GM19023 (cell line): ENCODE data around the gene FXN.
"Not testable (repeated sequence)": the region's sequence is repeated elsewhere in the genome, so short reads cannot be mapped to it uniquely, and the experiment has no call there.

Experiments used
- ATAC-seq: cut with Tn5 transposase; IDR thresholded peaks from one replicate; pipeline ENCODE4 v1.9.1; 2021; ENCODE audit warnings: mild to moderate bottlenecking, moderate library complexity; ENCODE audit not compliant: unreplicated experiment

FXN gene

DNA sequence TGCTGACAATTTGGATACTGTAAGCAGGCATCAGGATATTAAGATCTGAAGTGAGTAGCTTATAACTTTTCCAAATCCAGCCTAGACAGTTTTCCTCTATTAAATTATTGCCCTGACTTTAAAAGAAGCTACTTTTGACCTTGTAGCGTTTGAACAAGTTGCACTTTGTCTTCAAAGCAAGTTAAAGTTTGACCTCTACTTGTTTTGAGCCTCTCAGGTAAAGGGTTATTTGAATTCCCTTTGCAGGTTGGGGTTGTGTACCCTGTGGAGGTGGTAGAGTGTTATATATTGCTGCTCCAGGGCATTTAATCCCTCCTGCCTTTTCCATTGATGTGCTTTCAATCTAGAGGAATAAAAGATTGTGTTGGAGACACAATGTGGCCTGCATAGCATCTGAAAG is 30.1 kb downstream of the FXN start:
- no peak for ATAC-seq

DNA sequence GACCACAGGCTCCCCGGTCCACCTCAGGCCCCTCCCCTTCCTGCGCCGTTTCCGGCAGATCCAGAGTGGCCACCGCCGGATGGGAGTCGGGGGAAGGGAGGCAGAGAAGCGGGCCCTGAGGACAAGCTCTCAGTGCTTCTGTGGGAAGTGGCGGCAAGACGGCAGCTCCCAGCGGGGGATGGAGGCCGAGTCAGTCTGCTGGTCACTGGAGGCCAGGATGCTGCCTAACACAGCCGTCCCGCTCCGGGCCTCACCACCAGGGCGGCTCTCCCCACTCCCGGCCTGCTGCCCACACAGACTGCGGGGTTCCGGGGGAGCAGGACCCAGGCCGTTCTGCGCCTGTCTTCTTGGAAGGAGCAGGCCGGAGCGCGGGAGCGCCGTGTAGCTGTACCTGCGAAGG is 31.4 kb downstream of the FXN start:
- ATAC-seq = no peak

DNA sequence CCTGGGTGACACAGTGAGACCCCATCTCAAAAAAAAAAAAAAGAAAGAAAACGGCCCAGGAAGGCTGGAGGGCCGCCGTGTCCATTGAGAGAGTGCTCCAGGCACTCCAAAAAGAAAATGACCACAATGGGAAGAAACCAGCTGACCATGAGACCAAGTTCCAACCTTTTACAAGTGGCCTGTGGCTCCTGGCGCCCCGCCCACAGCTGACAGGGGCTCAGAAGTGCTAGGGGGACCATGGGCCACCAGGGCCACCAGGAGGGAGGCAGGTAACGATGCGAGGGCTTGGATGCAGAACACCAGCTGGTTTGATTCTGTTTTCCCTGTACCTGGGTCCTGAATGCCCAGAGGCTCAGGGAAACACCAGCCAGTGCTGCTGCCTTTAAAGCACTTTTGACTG is 34.6 kb downstream of the FXN start:
- no peak for ATAC-seq

DNA sequence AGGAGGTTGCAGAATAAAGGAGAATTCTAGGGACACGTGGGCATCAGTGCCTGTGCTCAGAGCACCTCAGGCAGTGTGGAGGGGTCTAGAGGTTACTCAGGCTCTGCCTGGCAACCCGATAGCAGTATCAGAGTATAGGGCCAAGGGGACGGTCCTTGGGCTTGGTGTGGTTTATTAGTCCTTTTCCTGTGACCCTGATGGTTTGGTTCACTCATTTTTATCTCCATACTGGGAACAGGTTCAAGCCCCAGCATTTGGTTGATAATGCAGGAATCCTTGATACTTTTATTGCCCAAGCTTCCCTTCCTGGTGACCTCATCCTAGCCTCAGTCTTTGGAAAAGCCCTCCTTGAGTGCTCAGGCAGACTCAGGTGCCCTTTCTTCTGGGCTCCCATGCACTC is 35.5 kb downstream of the FXN start:
- ATAC-seq = no peak

DNA sequence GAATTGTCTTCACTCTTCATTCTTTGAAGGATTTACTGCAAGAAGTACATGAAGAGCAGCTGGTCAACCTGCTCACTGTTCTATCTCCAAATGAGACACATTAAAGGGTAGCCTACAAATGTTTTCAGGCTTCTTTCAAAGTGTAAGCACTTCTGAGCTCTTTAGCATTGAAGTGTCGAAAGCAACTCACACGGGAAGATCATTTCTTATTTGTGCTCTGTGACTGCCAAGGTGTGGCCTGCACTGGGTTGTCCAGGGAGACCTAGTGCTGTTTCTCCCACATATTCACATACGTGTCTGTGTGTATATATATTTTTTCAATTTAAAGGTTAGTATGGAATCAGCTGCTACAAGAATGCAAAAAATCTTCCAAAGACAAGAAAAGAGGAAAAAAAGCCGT is 37.6 kb downstream of the FXN start:
- ATAC-seq = no peak

DNA sequence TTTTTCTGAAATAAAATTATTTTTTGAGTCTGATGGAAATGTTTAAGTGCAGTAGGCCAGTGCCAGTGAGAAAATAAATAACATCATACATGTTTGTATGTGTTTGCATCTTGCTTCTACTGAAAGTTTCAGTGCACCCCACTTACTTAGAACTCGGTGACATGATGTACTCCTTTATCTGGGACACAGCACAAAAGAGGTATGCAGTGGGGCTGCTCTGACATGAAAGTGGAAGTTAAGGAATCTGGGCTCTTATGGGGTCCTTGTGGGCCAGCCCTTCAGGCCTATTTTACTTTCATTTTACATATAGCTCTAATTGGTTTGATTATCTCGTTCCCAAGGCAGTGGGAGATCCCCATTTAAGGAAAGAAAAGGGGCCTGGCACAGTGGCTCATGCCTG is 39.2 kb downstream of the FXN start:
- ATAC-seq = no peak

DNA sequence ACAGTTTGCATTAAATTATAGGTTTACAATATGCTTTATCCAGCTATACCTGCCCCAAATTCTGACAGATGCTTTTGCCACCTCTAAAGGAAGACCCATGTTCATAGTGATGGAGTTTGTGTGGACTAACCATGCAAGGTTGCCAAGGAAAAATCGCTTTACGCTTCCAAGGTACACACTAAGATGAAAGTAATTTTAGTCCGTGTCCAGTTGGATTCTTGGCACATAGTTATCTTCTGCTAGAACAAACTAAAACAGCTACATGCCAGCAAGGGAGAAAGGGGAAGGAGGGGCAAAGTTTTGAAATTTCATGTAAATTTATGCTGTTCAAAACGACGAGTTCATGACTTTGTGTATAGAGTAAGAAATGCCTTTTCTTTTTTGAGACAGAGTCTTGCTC is 41.0 kb downstream of the FXN start:
- no peak for ATAC-seq

DNA sequence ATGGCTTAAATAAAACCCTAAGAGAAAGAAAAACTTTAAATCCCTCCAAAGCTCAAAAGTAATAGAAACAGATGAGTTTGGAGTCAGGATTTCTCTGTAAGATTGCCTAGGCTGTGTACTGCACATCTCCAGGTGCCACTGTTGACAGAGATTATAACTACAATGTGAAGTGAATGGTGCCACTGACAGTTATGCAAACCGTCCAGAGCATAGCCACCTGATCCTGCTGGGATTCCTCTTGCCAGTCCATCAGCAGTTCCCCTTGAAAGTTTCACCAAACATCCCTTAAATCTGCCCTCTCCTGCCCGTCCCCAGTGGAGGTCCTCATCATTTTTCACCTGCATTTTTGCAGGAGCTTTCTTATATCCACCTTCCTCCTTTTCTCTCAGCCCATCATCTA is 42.5 kb downstream of the FXN start:
- no peak for ATAC-seq

DNA sequence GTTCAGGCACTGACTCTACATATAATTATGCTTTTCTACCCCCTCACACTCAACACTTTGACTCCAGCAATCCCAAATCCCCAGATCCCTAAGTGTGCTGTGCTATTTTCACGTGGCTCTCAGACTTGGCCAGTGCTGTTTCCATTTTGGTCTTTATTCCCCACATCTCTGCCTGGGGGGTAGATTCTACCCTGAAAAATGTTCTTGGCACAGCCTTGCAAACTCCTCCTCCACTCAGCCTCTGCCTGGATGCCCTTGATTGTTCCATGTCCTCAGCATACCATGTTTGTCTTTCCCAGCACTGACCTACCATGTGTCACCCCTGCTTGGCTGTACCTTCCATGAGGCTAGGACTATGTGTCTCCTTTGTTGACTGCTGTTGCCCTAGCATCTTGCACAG is 43.0 kb downstream of the FXN start:
- no peak for ATAC-seq

DNA sequence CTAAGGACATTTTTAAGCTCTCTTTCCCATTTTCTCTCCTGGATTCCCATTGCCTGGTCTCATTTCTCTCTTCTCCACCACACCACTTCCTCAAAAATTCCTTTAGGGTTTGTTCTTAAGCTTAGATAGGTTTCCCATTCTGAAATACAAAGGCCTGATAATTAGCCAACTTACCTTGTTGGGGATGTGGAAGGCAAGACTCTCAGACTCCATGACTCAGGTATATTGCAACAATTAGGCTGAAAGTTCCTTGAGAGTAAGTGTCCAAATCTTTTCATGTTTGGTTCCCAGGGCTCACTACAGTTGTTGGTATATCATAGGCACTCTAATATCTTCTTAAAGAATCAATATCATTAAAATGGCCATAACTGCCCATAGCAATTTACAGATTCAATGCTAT is 43.6 kb downstream of the FXN start:
- ATAC-seq = no peak

DNA sequence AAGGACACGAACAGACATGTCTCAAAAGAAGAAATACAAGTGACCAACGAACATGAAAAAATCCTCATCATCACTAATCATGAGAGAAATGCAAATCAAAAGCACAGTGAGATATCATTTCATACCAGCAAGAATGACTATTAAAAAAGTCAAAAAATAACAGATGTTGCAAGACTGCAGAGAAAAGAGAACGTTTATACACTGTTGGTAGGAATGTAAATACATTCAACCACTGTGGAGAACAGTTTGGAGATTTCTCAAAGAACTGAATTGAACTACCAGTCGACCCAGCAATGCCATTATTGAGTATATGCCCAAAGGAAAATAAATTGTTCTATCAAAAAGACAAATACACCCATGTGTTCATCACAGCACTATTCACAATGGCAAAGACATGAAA is 45.7 kb downstream of the FXN start:
- ATAC-seq = no peak

DNA sequence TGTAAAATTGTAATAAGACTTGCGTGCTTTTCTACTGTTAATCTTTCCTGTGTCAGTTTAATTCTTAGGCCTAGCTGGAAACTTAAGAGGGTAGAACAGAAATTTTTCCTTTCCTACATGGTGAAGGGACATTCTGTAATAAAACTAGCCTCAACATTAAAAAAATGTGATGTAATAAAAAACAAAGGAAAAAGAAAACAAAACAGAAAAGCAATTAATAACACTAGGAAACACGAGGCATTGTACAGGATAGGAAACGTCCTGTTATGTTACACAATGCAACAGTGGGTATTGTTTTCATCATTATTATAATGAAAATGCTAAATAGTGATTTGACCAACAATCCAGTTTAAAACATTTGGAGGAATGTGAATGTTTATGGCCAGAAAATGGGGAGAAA is 47.8 kb downstream of the FXN start:
- ATAC-seq = no peak

DNA sequence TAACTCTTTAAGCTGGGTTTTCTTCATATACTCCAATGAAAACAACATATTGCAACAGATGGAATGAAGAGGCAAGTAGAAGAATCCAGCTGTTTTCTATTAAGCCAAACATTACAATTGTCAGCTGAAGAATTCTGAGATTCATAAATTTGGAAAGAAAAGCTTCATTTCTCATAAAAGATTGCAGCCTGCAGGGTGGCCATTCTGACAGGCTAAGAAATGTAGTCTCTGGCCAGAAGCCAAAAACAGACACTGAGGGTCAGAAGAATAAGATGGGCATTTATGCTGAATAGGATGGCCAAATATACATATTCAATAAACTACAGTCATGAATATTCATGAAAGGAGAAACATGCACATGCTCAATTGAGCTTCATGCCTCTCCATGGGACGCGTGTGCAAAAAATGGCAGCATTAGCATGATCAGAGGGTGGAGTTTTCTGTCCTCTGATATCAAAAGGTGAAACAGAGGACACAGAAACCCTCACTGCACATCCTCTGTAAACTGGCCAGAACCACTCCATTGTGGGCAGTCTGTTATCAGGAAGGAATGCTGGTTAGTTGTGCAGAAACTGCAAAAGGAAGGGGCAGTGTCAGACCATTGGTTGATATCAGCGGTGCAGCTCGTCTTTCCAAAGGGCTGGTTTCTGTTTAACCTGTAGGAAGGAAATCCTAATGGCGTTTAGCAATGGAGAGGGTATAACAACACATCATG is 50.2 kb downstream of the FXN start:
- no peak for ATAC-seq

DNA sequence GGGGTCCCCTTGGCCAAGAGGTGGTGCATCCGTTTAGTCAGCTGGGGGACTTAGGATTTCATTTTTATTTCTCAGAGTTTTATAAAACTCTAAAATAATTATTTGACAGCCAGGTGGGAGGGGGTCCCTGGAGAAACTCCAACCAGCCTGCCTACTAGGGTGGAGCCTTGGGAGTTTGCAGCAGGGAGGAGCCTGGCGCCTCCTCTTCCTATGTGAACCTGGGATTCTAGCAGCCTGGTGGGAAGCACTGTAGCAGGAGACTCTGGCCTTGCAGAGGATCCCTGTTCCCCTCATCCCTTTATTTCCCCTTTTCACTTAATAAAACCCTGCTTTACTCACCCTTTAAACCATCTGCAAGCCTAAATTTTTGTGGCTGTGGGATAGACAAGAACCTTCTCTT is 50.8 kb downstream of the FXN start:
- ATAC-seq = no peak

DNA sequence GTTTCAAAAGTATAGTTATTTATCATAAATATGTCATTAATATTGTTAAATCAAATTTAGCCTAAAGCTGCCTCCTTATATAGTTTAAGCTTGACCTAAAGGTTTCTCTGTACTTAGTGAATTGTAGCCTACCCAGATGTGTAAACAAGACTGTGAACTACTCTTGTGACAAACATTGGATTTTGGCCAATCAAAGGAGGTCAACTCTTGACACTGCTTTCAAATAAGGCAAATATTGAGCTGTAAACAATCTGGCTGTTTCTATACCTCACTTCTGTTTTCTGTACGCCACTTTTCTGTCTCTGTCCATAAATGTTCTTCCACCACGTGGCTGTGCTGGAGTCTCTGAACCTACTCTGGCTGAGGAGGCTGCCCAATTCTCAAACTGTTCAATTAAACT is 51.2 kb downstream of the FXN start:
- no peak for ATAC-seq

DNA sequence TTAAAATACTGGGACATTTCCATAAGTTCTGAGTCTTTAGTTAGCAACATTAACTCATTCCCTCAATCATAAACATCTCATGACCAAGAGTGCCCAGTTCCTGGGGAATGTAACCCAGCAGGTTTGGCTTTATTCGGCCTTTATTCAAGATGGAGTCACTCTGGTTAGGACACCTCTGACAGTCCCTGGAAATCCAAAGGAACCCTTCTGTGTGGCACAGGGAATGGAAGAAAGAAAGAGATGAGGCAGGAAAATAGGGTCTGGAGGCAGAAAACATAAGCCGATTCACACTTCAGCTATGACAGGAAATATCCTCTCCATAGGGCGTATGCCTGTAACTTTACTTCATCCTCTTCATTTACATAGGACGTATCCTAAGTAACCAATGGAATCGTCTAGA is 53.5 kb downstream of the FXN start:
- no peak for ATAC-seq

DNA sequence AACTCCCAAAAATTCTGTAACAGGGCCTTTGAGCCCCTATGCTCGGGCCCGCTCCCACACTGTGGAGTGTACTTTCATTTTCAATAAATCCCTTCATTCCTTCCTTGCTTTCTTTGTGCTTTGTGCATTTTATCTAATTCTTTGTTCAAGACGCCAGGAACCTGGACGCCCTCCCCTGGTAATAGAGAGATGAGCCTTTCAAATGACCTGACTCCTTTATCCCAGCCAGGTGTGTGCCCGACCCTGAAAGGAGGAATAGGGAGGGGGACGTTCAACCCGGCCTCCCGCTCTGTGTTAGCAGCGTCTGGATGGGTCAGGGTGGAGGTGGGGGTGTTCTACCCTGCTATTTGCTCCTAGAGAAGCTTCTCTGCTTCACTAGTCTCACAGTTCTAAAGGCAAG is 53.9 kb downstream of the FXN start:
- no peak for ATAC-seq

DNA sequence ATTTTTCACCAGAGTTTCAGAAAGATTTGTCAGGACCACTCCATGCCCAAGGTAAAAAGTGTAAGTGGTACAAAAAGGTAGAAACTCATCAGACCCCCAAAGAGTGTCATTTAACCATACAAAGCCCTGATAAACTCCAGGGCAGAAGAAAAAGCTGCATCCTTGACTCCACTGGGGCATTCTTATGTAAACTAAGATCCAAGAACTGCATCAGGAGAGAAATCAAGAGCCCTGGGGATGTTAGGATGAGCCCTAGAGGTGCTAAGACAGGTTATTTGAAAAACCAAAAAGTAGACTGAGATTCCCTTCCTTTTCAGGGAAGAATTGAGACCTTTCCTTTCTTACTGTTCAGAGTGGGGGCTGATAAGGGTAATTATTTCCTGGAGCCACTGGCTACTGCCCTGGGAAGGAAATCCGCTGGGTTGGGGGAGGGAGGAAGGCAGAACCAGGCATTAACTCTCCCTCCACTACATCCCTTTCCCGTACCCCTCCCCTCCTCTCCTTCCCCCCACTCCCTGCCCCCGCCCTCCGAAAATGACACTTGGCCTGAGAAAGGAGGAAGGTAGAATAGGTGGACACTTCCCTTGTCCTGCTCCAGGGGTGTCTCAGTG is 54.7 kb downstream of the FXN start:
- ATAC-seq = no peak

DNA sequence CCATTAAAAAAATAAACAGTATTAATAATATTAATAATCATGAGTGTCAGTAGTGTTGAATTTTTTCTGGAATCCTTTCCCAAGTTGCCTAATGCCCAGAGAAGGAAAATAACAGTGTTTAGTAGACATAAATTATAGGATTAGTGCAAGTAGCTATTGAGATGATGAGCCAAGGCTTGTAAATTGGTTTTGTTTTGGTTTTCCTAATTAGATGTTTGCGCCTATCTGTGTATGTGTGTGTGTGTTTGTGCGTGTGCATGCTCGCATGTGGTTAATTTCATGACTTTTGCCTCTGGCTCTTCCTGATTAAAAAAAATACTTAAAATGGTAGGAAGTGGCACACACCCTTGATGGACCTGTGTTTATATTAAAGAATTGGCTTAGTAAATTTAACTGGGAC is 55.4 kb downstream of the FXN start:
- no peak for ATAC-seq

DNA sequence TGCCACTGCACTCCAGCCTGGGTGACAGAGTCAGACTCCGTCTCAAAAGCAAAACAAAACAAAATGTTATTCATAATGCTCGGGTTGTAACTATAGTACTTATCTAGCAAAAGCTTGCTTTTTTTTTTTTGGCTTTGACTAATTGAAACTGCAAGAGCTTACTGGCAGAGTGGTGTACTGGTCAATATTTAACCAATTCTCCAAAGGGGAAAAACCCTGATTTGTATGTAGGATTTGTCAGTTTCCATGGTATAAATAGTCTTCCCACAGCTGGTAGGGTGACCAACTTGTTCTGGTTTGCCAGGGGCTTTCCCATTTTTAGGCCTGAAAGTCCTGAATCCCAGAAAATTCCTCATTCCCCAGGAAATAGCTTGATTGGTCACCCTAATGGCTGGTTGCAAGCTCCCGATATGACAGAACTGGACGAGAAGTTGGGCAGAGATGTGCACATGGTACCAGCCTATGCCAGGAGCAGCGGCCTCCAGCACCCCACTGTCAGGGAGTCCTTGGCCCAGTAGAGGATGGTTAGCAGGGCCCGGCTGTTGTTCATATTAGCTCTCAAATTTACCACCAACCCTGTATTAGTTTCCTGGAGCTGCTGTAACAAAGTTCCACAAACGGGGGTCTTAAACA is 58.0 kb downstream of the FXN start:
- no peak for ATAC-seq

DNA sequence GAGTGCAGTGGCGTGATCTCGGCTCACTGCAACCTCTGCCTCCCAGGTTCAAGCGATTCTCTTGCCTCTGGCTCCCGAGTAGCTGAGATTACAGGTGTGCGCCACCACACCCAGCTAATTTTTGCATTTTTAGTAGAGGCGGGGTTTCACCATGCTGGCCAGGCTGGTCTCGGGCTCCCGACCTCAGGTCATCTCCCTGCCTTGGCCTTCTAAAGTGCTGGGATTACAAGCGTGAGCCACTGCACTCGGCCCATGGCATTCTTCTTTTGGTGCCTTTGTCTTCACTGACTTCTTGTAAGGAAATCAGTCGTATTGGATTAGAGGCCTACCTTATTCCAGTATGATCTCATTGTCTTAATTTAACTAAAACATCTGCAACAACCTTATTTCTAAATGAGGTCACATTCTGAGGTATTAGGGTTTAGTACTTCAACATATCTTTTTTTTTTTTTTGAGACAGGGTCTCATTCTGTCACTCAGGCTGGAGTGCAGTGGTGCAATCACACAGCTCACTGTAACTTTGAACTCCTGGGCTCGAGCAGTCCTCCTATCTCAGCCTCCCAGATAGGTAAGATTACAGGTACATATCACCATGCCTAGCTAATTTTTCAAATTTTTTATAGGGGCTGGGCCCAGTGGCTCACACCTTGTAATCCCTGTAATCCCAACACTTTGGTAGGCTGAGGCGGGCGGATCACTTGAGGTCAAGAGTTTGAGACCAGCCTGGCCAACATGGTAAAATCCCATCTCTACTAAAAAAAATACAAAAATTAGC is 59.0 kb downstream of the FXN start:
- ATAC-seq = not testable (repeated sequence)

DNA sequence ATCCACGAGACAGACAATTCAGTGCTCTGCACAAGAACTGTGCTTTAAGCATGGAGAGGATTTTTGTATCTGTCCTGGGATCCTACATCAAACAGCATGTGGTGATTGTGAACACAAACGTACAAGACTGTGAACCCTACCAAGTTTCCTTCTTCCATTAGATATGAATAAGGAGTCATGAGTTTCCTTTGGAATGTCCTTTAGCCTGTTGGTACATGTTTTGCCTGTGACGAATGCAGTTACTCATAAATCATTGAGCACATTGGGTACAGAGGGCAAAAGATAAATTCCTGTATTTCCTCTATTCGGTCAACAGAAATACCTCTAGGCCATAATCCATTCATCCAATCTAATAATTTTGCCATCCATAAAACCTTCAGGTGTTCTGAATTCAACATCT is 61.5 kb downstream of the FXN start:
- ATAC-seq = no peak
